Fibroblast of mammary gland (primary cell): ENCODE results near the gene GNAZ.

Experiments used
- DNase-seq: peaks from one replicate; pipeline ENCODE4 v3.0.0-alpha.2; 2010; ENCODE audit warnings: low read depth
- H3K4me3 ChIP-seq: 2 replicates; pipeline ENCODE4 v1.5.1; 2011; ENCODE audit warnings: low read depth, mild to moderate bottlenecking, low read length, moderate library complexity; ENCODE audit not compliant: control insufficient read depth
- TF ChIP-seq, protein P1 (sequence below): conservative IDR thresholded peaks from 2 replicates; pipeline ENCODE4 v1.5.1; 2011; ENCODE audit warnings: low read depth, low read length, inconsistent platforms; ENCODE audit not compliant: control insufficient read depth, insufficient read depth

The GNAZ gene

DNA sequence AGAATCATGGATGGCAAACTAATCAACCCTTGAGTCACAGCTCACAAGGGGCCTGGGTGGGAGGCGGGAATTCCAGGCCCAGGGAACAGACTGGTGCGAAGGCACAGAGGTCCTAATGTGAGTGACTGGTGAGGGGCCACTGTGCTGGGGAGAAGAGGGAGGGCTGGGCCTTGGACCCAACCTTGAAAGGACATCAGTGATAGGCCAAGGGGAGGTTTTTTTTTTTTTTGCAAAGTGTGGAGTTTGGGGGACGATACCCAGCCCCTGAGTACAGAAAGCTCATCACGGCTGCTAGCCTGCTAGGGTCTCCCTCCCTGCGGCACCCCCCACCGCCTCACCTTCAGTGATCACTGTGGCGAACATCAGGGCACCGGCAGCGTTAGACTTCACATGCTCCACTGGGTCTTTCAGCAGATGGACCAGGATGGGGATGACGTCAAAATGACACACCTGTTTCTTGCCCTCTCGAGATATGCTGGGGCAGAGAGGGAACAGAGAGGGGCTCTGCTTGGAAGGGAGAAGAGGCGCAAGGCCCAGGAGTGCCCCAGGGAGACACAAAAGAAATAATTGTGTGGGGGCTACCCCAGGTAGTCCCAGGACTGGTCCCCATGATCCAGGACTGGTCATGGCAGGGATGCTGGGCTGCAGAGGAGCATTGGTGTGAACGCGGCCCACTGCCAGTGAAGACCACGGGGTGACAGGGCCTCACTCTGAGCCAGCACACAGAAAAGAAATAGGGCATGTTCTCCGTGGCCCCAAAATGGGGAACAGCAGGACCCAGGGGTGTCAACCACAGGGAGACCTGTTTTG lies 8.6 kb upstream of the GNAZ start:
- no peak for DNase-seq
- TF ChIP-seq, protein P1, sequence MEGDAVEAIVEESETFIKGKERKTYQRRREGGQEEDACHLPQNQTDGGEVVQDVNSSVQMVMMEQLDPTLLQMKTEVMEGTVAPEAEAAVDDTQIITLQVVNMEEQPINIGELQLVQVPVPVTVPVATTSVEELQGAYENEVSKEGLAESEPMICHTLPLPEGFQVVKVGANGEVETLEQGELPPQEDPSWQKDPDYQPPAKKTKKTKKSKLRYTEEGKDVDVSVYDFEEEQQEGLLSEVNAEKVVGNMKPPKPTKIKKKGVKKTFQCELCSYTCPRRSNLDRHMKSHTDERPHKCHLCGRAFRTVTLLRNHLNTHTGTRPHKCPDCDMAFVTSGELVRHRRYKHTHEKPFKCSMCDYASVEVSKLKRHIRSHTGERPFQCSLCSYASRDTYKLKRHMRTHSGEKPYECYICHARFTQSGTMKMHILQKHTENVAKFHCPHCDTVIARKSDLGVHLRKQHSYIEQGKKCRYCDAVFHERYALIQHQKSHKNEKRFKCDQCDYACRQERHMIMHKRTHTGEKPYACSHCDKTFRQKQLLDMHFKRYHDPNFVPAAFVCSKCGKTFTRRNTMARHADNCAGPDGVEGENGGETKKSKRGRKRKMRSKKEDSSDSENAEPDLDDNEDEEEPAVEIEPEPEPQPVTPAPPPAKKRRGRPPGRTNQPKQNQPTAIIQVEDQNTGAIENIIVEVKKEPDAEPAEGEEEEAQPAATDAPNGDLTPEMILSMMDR = no peak
- H3K4me3 ChIP-seq = no peak overlapping the region

DNA sequence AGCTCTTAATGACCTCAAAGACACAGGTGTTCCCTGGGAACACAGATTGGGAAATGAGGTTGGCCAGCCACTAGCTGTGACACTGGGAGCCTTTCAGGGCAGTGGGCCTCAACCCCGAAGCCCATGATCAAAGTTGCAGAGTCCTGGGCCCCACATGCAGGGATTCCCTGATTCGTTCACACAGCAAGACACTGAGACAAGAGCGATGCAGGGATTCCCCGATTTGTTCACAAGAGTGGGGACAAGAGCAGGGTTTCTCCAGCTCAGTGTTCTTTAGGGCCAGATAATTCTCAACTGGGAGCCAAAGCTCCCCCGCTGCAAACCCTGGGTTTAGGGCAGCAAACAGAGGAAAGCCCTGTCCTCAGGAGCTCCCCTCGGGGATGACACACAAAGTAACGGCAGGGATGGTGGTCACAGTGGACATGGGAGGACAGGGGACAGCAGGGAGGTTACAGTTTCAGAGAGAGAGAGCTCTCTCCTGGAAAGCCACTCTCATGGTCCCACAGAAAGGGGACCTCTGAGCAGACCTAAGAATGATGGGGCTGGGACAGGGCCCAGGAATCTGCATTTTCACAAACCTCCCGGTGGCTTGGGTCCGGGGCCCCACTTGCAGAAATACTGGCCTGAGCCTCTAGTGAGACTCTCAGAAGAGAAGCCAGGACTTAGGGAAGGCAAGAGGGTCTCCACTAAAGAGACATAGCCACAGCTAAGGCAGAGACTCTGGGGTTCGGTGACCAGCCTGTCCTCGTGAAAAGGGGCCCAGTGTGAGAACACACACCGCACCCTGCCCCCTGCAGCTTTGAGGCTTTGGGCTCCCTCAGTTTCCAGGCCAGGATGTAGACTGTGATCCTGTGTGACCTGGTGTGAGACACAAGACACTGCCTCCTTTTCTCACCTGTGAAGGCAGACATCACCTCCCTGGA lies 7.4 kb upstream of the GNAZ start:
- H3K4me3 ChIP-seq = no peak overlapping the region
- TF ChIP-seq, protein P1 = no peak
- no peak for DNase-seq

DNA sequence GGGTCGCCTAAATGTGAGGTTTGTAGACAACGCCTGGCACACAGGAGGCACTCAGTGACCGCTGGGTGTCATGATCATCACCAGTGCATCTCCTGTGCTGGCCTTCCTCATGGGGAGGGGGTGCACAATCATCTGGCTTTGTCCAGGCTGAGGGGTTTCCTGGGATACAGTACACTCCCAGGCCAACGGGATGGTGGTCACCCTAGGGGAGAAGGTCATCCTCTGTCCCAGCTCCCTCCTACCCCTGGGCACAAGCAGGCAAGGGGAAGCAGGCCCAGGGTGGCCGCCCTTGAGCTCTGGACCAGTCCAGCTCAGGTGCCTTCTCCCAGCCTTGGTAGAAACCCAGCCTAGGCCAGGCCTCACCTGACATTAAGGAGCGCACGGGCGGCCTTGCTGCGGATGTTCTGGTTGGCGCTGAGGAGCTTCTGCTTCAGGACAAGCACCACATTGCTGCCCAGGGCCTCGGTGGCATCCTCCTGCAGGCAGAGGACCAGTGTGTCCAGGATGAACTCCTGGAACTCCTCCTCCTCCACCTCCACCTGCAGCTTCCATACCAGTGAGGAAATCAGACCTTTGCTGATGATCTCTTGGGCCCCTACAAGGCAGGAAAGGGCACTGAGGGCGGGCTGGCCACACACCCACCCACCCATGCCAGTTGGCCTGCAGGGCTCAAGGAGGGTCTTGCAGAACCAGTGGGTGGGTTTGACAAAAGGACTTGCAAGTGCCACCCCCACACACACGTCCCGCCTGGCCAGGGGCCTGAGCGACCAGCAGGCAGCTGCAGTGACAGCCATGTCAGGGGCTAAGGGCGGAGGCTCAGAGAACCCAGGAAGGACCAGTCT lies 6.6 kb upstream of the GNAZ start:
- no peak for DNase-seq
- no peak overlapping the region for H3K4me3 ChIP-seq
- TF ChIP-seq, protein P1 = no peak

DNA sequence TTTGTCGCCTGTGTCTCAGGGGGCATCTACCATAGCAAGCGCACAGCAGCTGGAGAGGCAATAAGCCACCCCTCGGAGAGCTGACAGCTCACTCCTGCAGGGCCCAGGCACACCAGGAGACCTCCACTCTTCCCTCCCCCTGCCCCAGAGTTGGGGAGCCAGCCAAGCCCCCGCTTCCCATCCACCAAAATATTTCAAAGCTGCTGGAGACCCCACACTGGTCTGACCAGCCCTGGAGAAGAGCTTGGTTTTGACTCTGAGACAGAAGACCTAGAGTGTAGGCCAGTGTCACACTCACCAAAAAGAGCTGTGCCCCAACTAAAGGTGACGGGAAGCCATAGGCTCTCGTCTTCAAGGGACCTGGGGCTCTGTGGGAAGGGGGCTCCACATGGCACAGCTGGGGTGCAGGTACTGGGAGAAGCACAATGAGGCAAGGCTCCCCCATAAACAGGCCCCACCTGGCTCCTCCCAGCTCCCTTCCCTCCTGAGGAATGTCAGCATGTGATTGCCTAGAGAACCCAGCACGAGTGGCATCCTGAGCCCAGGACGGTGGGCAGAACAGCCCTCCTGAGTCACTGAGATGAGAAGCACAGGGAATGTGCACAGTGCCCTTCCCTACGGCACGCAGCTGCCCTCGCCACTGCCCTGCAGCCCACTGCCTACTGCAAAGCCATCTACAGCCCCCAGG lies 5.8 kb upstream of the GNAZ start:
- no peak overlapping the region for H3K4me3 ChIP-seq
- TF ChIP-seq, protein P1 = no peak
- no peak for DNase-seq

DNA sequence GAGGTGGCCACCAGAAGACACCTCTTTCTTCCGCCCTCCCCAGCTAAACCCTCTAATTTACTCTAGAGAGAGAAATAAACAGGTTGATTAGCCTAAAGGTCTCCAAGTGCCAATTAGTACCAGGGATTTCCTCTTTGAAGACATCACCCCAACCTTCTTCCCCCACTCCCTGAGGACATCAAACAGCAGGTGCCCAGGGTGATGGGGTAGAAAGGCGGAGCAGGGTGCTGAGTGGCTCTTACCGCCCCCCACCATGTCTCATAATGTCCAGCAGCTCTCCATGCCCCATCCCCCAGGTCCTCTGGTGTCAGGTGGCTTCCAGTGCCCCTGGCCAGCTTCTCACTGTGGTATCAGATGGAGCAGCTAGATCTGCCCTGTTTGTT lies 5.3 kb upstream of the GNAZ start:
- no peak for DNase-seq
- no peak overlapping the region for H3K4me3 ChIP-seq
- TF ChIP-seq, protein P1 = no peak
